ENCODE measurements around the gene SVIL.

SVIL gene

GRCh38 chr10:29471544-29471859 lies 163.3 kb downstream of the SVIL start:
- H3K23ac ChIP-seq (ENCODE audit: low read length): no peak overlapping the region
- H3K79me1 ChIP-seq (ENCODE audit: low read length): peaks cover 2% of the 10 kb centered on the region
- H3K14ac ChIP-seq (ENCODE audit: low read length): no peak overlapping the region
- peaks cover 2 to 4% of the 10 kb centered on the region in 2 experiments for H3K4me1 ChIP-seq (ENCODE audit: control insufficient read depth in 1 of 2, insufficient read depth in 2 of 2, low read length in 2 of 2)
- H3K36me3 ChIP-seq (ENCODE audit: control insufficient read depth in 1 of 2, insufficient read depth in 2 of 2, low read length in 2 of 2): peaks cover 40 to 47% of the 10 kb centered on the region in 2 experiments
- H2AK5ac ChIP-seq (ENCODE audit: low read length): no peak overlapping the region
- H4K12ac ChIP-seq (ENCODE audit: low read depth, low read length): no peak overlapping the region
- no peaks in the 10 kb centered on the region for H3K9me3 ChIP-seq (ENCODE audit: insufficient read depth, low read depth, low read length)
- H3K9ac ChIP-seq (ENCODE audit: low read length): no peak overlapping the region
- H2BK120ac ChIP-seq (ENCODE audit: insufficient read depth, low read length, poor library complexity): no peak overlapping the region
- no peak overlapping the region for H4K91ac ChIP-seq (ENCODE audit: low read depth, low read length)
- DNase-seq: no peak
- no peak overlapping the region for H3K18ac ChIP-seq (ENCODE audit: low read length)
- no peak overlapping the region for H2AFZ ChIP-seq (ENCODE audit: insufficient read depth, low read length, poor library complexity)
- WGBS (ENCODE audit: extremely low coverage, insufficient coverage, insufficient read length): no CpG with 5 or more reads among the region's 1 CpG
- H3K4ac ChIP-seq (ENCODE audit: low read depth, low read length): no peak overlapping the region
- H2BK5ac ChIP-seq (ENCODE audit: low read depth, low read length, poor library complexity): no peak overlapping the region
- H3K27ac ChIP-seq (ENCODE audit: low read depth, low read length): no peak overlapping the region
- H4K8ac ChIP-seq (ENCODE audit: low read depth, low read length): no peak overlapping the region
- no peak overlapping the region for H3K4me3 ChIP-seq (ENCODE audit: low read depth, low read length)
- H3K4me2 ChIP-seq (ENCODE audit: low read length): no peak overlapping the region
- H3K79me2 ChIP-seq (ENCODE audit: control insufficient read depth, insufficient read depth, low read length, poor library complexity): no peaks in the 10 kb centered on the region
- no peak overlapping the region for H2BK12ac ChIP-seq (ENCODE audit: low read length)
- H3K27me3 ChIP-seq (ENCODE audit: insufficient read depth, low read length): no peaks in the 10 kb centered on the region

GRCh38 chr10:29470843-29471543 lies 163.8 kb downstream of the SVIL start:
- Histone ChIP-seq H3K4me1 (ENCODE audit: control insufficient read depth in 1 of 2, insufficient read depth in 2 of 2, low read length in 2 of 2) (peaks cover 2 to 4% of the 10 kb centered on the region in 2 experiments), H3K9me3 (ENCODE audit: insufficient read depth, low read depth, low read length) (no peaks in the 10 kb centered on the region), H4K91ac (ENCODE audit: low read depth, low read length) (no peak overlapping the region), H4K12ac (ENCODE audit: low read depth, low read length) (no peak overlapping the region), H2BK120ac (ENCODE audit: insufficient read depth, low read length, poor library complexity) (no peak overlapping the region), H2BK5ac (ENCODE audit: low read depth, low read length, poor library complexity) (no peak overlapping the region), H2AFZ (ENCODE audit: insufficient read depth, low read length, poor library complexity) (no peak overlapping the region), H2AK5ac (ENCODE audit: low read length) (no peak overlapping the region), H3K14ac (ENCODE audit: low read length) (no peak overlapping the region), H3K27me3 (ENCODE audit: insufficient read depth, low read length) (no peaks in the 10 kb centered on the region), H3K9ac (ENCODE audit: low read length) (no peak overlapping the region), H3K36me3 (ENCODE audit: control insufficient read depth in 1 of 2, insufficient read depth in 2 of 2, low read length in 2 of 2) (peaks cover 40 to 47% of the 10 kb centered on the region in 2 experiments), H3K79me2 (ENCODE audit: control insufficient read depth, insufficient read depth, low read length, poor library complexity) (no peaks in the 10 kb centered on the region), H3K4me3 (ENCODE audit: low read depth, low read length) (no peak overlapping the region), H3K4ac (ENCODE audit: low read depth, low read length) (no peak overlapping the region), H3K4me2 (ENCODE audit: low read length) (no peak overlapping the region), H2BK12ac (ENCODE audit: low read length) (no peak overlapping the region), H3K79me1 (ENCODE audit: low read length) (peaks cover 2% of the 10 kb centered on the region), H3K27ac (ENCODE audit: low read depth, low read length) (peak overlapping the region; percentile 6), H4K8ac (ENCODE audit: low read depth, low read length) (no peak overlapping the region), H3K18ac (ENCODE audit: low read length) (no peak overlapping the region), H3K23ac (ENCODE audit: low read length) (no peak overlapping the region)
- no peak for DNase-seq
- WGBS (ENCODE audit: extremely low coverage, insufficient coverage, insufficient read length): no CpG with 5 or more reads among the region's 14 CpGs

DNA sequence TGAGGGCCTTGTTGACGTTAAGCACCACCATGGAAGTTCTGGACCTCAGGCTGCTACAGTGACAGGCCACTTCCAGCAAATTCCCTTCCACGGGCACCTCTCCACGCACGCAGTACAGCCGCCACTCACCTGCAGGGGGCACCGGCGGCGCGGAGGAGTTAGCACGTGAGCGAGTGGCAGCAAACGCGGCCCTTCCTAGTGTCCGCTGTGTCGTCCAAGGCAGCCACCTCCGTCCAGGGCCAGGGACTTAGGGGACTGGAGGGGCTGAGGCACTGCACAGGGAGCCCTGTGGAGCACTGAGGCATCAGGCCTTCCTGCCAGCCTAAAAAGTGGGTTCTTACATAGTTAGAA lies 164.4 kb downstream of the SVIL start:
- H3K79me2 ChIP-seq (ENCODE audit: control insufficient read depth, insufficient read depth, low read length, poor library complexity): no peaks in the 10 kb centered on the region
- H3K4me1 ChIP-seq (ENCODE audit: control insufficient read depth in 1 of 2, insufficient read depth in 2 of 2, low read length in 2 of 2): peaks cover 2 to 4% of the 10 kb centered on the region in 2 experiments
- peak in 1 of 2 donors; percentile 20 for DNase-seq
- no peak overlapping the region for H3K27ac ChIP-seq (ENCODE audit: low read depth, low read length)
- no peak overlapping the region for H4K12ac ChIP-seq (ENCODE audit: low read depth, low read length)
- no peak overlapping the region for H3K4ac ChIP-seq (ENCODE audit: low read depth, low read length)
- H4K91ac ChIP-seq (ENCODE audit: low read depth, low read length): no peak overlapping the region
- H3K27me3 ChIP-seq (ENCODE audit: insufficient read depth, low read length): no peaks in the 10 kb centered on the region
- H2AFZ ChIP-seq (ENCODE audit: insufficient read depth, low read length, poor library complexity): no peak overlapping the region
- WGBS (ENCODE audit: extremely low coverage, insufficient coverage, insufficient read length): no CpG with 5 or more reads among the region's 16 CpGs
- H3K4me2 ChIP-seq (ENCODE audit: low read length): no peak overlapping the region
- no peak overlapping the region for H3K23ac ChIP-seq (ENCODE audit: low read length)
- no peak overlapping the region for H2BK120ac ChIP-seq (ENCODE audit: insufficient read depth, low read length, poor library complexity)
- H3K14ac ChIP-seq (ENCODE audit: low read length): no peak overlapping the region
- peaks cover 39 to 46% of the 10 kb centered on the region in 2 experiments for H3K36me3 ChIP-seq (ENCODE audit: control insufficient read depth in 1 of 2, insufficient read depth in 2 of 2, low read length in 2 of 2)
- peaks cover 2% of the 10 kb centered on the region for H3K79me1 ChIP-seq (ENCODE audit: low read length)
- no peak overlapping the region for H3K18ac ChIP-seq (ENCODE audit: low read length)
- no peak overlapping the region for H2BK12ac ChIP-seq (ENCODE audit: low read length)
- H3K9ac ChIP-seq (ENCODE audit: low read length): no peak overlapping the region
- H3K4me3 ChIP-seq (ENCODE audit: low read depth, low read length): no peak overlapping the region
- no peak overlapping the region for H2AK5ac ChIP-seq (ENCODE audit: low read length)
- H3K9me3 ChIP-seq (ENCODE audit: insufficient read depth, low read depth, low read length): no peaks in the 10 kb centered on the region
- no peak overlapping the region for H4K8ac ChIP-seq (ENCODE audit: low read depth, low read length)
- H2BK5ac ChIP-seq (ENCODE audit: low read depth, low read length, poor library complexity): no peak overlapping the region

GRCh38 chr10:29469481-29470354 lies 165.1 kb downstream of the SVIL start:
- no peaks in the 10 kb centered on the region for H3K27me3 ChIP-seq (ENCODE audit: insufficient read depth, low read length)
- no peak overlapping the region for H4K12ac ChIP-seq (ENCODE audit: low read depth, low read length)
- H3K79me2 ChIP-seq (ENCODE audit: control insufficient read depth, insufficient read depth, low read length, poor library complexity): no peaks in the 10 kb centered on the region
- no peak overlapping the region for H3K4ac ChIP-seq (ENCODE audit: low read depth, low read length)
- H3K9me3 ChIP-seq (ENCODE audit: insufficient read depth, low read depth, low read length): no peaks in the 10 kb centered on the region
- H3K4me1 ChIP-seq (ENCODE audit: control insufficient read depth in 1 of 2, insufficient read depth in 2 of 2, low read length in 2 of 2): peaks cover 2 to 4% of the 10 kb centered on the region in 2 experiments
- no peak overlapping the region for H3K9ac ChIP-seq (ENCODE audit: low read length)
- no peak overlapping the region for H2BK120ac ChIP-seq (ENCODE audit: insufficient read depth, low read length, poor library complexity)
- H2AFZ ChIP-seq (ENCODE audit: insufficient read depth, low read length, poor library complexity): no peak overlapping the region
- WGBS (ENCODE audit: extremely low coverage, insufficient coverage, insufficient read length): no CpG with 5 or more reads among the region's 28 CpGs
- H2BK5ac ChIP-seq (ENCODE audit: low read depth, low read length, poor library complexity): no peak overlapping the region
- H2AK5ac ChIP-seq (ENCODE audit: low read length): no peak overlapping the region
- peaks cover 43 to 50% of the 10 kb centered on the region in 2 experiments for H3K36me3 ChIP-seq (ENCODE audit: control insufficient read depth in 1 of 2, insufficient read depth in 2 of 2, low read length in 2 of 2)
- no peak overlapping the region for H3K23ac ChIP-seq (ENCODE audit: low read length)
- H3K18ac ChIP-seq (ENCODE audit: low read length): no peak overlapping the region
- H4K8ac ChIP-seq (ENCODE audit: low read depth, low read length): no peak overlapping the region
- H3K4me2 ChIP-seq (ENCODE audit: low read length): no peak overlapping the region
- H3K79me1 ChIP-seq (ENCODE audit: low read length): peaks cover 2% of the 10 kb centered on the region
- no peak overlapping the region for H3K27ac ChIP-seq (ENCODE audit: low read depth, low read length)
- H3K4me3 ChIP-seq (ENCODE audit: low read depth, low read length): no peak overlapping the region
- no peak overlapping the region for H2BK12ac ChIP-seq (ENCODE audit: low read length)
- DNase-seq: no peak
- H4K91ac ChIP-seq (ENCODE audit: low read depth, low read length): no peak overlapping the region
- no peak overlapping the region for H3K14ac ChIP-seq (ENCODE audit: low read length)

Measured in trophoblast cell (in vitro differentiated cells and primary cell).